ENCODE measurements around the gene PLXNB2.

Gene PLXNB2

GRCh38 chr22:50262973-50263617, 44.4 kb downstream of the PLXNB2 start:
- DNase-seq (ENCODE audit: low read depth in 2 of 2), result no peak

GRCh38 chr22:50262460-50262911, 45.0 kb downstream of the PLXNB2 start:
- no peak for DNase-seq (ENCODE audit: low read depth in 2 of 2)

GRCh38 chr22:50261615-50262459, 45.6 kb downstream of the PLXNB2 start, which contains the start of gene MAPK12:
Gene MAPK12 (minus strand): TSS chr22:50261683. CDS start chr22:50261509, 174 bp downstream.
- no peak for DNase-seq (ENCODE audit: low read depth in 2 of 2)

GRCh38 chr22:50260801-50261614, 46.4 kb downstream of the PLXNB2 start:
- no peak for DNase-seq (ENCODE audit: low read depth in 2 of 2)

GRCh38 chr22:50260434-50260800, 47.0 kb downstream of the PLXNB2 start:
- DNase-seq (ENCODE audit: low read depth in 2 of 2), result no peak

GRCh38 chr22:50259302-50259701, 48.1 kb downstream of the PLXNB2 start:
- no peak for DNase-seq (ENCODE audit: low read depth in 2 of 2)

GRCh38 chr22:50258361-50259292, 48.8 kb downstream of the PLXNB2 start:
- no peak for DNase-seq (ENCODE audit: low read depth in 2 of 2)

- no peak for DNase-seq (ENCODE audit: low read depth in 2 of 2)
These were observed 49.7 kb downstream of the PLXNB2 start for GRCh38 chr22:50257451-50258360.

- DNase-seq (ENCODE audit: low read depth in 2 of 2), result no peak
These were observed 50.4 kb downstream of the PLXNB2 start for GRCh38 chr22:50257041-50257440.

- DNase-seq (ENCODE audit: low read depth in 2 of 2), result no peak
These were observed 51.1 kb downstream of the PLXNB2 start for GRCh38 chr22:50256258-50256862.

- no peak for DNase-seq (ENCODE audit: low read depth in 2 of 2)
These were observed 51.8 kb downstream of the PLXNB2 start for GRCh38 chr22:50255607-50256006.

- DNase-seq (ENCODE audit: low read depth in 2 of 2), result no peak
These were observed 52.3 kb downstream of the PLXNB2 start for GRCh38 chr22:50255099-50255498.

GRCh38 chr22:50253941-50254340, 53.5 kb downstream of the PLXNB2 start:
- no peak for DNase-seq (ENCODE audit: low read depth in 2 of 2)

GRCh38 chr22:50253046-50253915, 54.2 kb downstream of the PLXNB2 start:
- DNase-seq (ENCODE audit: low read depth in 2 of 2), result no peak

- DNase-seq (ENCODE audit: low read depth in 2 of 2), result peak; percentile 45 to 54
These were observed 55.1 kb downstream of the PLXNB2 start for GRCh38 chr22:50252082-50253045.

GRCh38 chr22:50251477-50252081, 55.9 kb downstream of the PLXNB2 start:
- DNase-seq (ENCODE audit: low read depth in 2 of 2), result no peak
